IMR-90 (cell line): Measurements from ENCODE around the gene FADS2. TPM values are rescaled to one million over a fixed set of nuclear protein-coding genes. Genes with fewer than 3 reads are reported as not detected.

Experiments
- ATAC-seq: fragments of 200-7000 bp; cut with Tn5 transposase; 2 replicates; pipeline ENCODE4 v1.9.1; 2020; ENCODE audit warnings: low read depth, mild to moderate bottlenecking, moderate library complexity
- BruUV-seq: library from RNA; stranded (reverse); fragments of 400-500 nt; replicated peaks from 2 replicates; lab custom pipeline; 2021; lab: Mats Ljungman, UMichigan
- CTCF ChIA-PET: fragments of 300-600 bp; formaldehyde crosslinking; extraction: SDS; loops from one replicate; lab custom pipeline; 2021; ENCODE audit warnings: antibody characterized with exemption; lab: Yijun Ruan, JAX
- POLR2A ChIA-PET: fragments of 300-600 bp; sonication (Branson Sonifier 250); formaldehyde crosslinking; loops from one replicate; lab custom pipeline; 2022; ENCODE audit warnings: antibody characterized with exemption; ENCODE audit not compliant: unreplicated experiment; lab: Charles Lee
- DNase-seq: peaks from one replicate; pipeline ENCODE4 v3.0.0; 2013
- H2AFZ ChIP-seq: replicated peaks from 2 replicates; pipeline ENCODE3; 2013; ENCODE audit warnings: low read length, mild to moderate bottlenecking; ENCODE audit not compliant: poor library complexity
- H2AK5ac ChIP-seq: 2 replicates; pipeline ENCODE4 v1.6.1; 2013; ENCODE audit warnings: low read depth, low read length, inconsistent platforms
- H2AK9ac ChIP-seq: replicated peaks from 2 replicates; pipeline ENCODE3; 2013; ENCODE audit warnings: mild to moderate bottlenecking, low read depth, low read length, moderate library complexity; ENCODE audit not compliant: poor library complexity
- H2BK120ac ChIP-seq: 2 replicates; pipeline ENCODE4 v1.6.1; 2013; ENCODE audit warnings: low read depth, low read length, inconsistent platforms
- H2BK15ac ChIP-seq: 3 replicates; pipeline ENCODE4 v1.6.1; 2013; ENCODE audit warnings: low read depth, low read length, inconsistent platforms
- H2BK20ac ChIP-seq: 2 replicates; pipeline ENCODE4 v1.6.1; 2013; ENCODE audit warnings: low read depth, mild to moderate bottlenecking, inconsistent platforms, low read length, moderate library complexity
- H2BK5ac ChIP-seq: 2 replicates; pipeline ENCODE4 v1.6.1; 2013; ENCODE audit warnings: mild to moderate bottlenecking, low read depth, low read length, inconsistent platforms; ENCODE audit not compliant: poor library complexity, severe bottlenecking
- H3K14ac ChIP-seq: replicated peaks from 2 replicates; pipeline ENCODE4 v1.6.1; 2013; ENCODE audit warnings: low read depth, low read length, inconsistent platforms
- H3K18ac ChIP-seq: 2 replicates; pipeline ENCODE4 v1.6.1; 2013; ENCODE audit warnings: low read depth, low read length, control low read depth
- H3K23ac ChIP-seq: 2 replicates; pipeline ENCODE4 v1.6.1; 2013; ENCODE audit warnings: low read depth, low read length, inconsistent platforms
- H3K27ac ChIP-seq: 2 replicates; pipeline ENCODE4 v1.5.1; 2013; ENCODE audit warnings: mild to moderate bottlenecking, control low read depth, low read length; ENCODE audit not compliant: insufficient read depth
- H3K27me3 ChIP-seq: 2 replicates; pipeline ENCODE4 v1.6.1; 2013; ENCODE audit warnings: low read length; ENCODE audit not compliant: control insufficient read depth, insufficient read depth
- H3K36me3 ChIP-seq: 2 replicates; pipeline ENCODE4 v1.6.1; 2013; ENCODE audit warnings: low read length, mixed read lengths; ENCODE audit not compliant: control insufficient read depth, insufficient read depth
- H3K4ac ChIP-seq: 2 replicates; pipeline ENCODE4 v1.6.1; 2013; ENCODE audit warnings: low read depth, low read length, inconsistent platforms
- H3K4me1 ChIP-seq: 2 replicates; pipeline ENCODE4 v1.6.1; 2013; ENCODE audit warnings: low read length, mixed read lengths; ENCODE audit not compliant: control insufficient read depth, insufficient read depth
- H3K4me2 ChIP-seq: 2 replicates; pipeline ENCODE4 v1.6.1; 2013; ENCODE audit warnings: low read depth, mild to moderate bottlenecking, control low read depth, low read length, moderate library complexity
- H3K4me3 ChIP-seq: 2 replicates; pipeline ENCODE4 v1.5.1; 2013; ENCODE audit warnings: low read depth, mild to moderate bottlenecking, control low read depth, low read length, moderate library complexity; ENCODE audit not compliant: insufficient read depth
- H3K56ac ChIP-seq: 2 replicates; pipeline ENCODE4 v1.6.1; 2013; ENCODE audit warnings: low read length, inconsistent platforms; ENCODE audit not compliant: insufficient read depth; ENCODE audit errors: extremely low read depth
- H3K79me1 ChIP-seq, 2 experiments: 2 replicates each; pipeline ENCODE4 v1.6.1; 2013; ENCODE audit warnings: low read length in 2 of 2, inconsistent platforms in 1 of 2, low read depth in 1 of 2
- H3K9ac ChIP-seq: 2 replicates; pipeline ENCODE4 v1.6.1; 2013; ENCODE audit warnings: low read depth, low read length, control low read depth
- H3K9me1 ChIP-seq: 2 replicates; pipeline ENCODE4 v1.6.1; 2013; ENCODE audit warnings: low read length, inconsistent platforms; ENCODE audit not compliant: insufficient read depth
- H3K9me3 ChIP-seq: 2 replicates; pipeline ENCODE4 v1.6.1; 2013; ENCODE audit warnings: low read length; ENCODE audit not compliant: control insufficient read depth, insufficient read depth
- H4K20me1 ChIP-seq: 2 replicates; pipeline ENCODE4 v1.6.1; 2013; ENCODE audit warnings: low read length, inconsistent platforms; ENCODE audit not compliant: insufficient read depth
- H4K5ac ChIP-seq: 2 replicates; pipeline ENCODE4 v1.6.1; 2013; ENCODE audit warnings: mild to moderate bottlenecking, low read depth, low read length, control low read depth
- H4K8ac ChIP-seq, 2 experiments: 2 replicates each; pipeline ENCODE4 v1.6.1; 2013; ENCODE audit warnings: low read depth in 2 of 2, low read length in 2 of 2, control low read depth in 1 of 2, inconsistent platforms in 1 of 2
- H4K91ac ChIP-seq: 2 replicates; pipeline ENCODE4 v1.6.1; 2013; ENCODE audit warnings: low read depth, low read length, inconsistent platforms; ENCODE audit not compliant: insufficient read depth
- MAZ ChIP-seq: IDR thresholded peaks from 2 replicates; pipeline ENCODE4 v1.6.1; 2012; ENCODE audit warnings: low read depth, mild to moderate bottlenecking, low read length, improper control_type of control experiment, moderate library complexity, borderline replicate concordance
- whole genome bisulfite sequencing, 2 experiments: methylation state at CpG; one replicate each; pipeline versions ENCODE4 v1.1.5 to v1.1.7; 2013; ENCODE audit warnings: missing lambda C conversion rate in 2 of 2; ENCODE audit not compliant: insufficient read length in 1 of 2; ENCODE audit errors: extremely low coverage in 2 of 2; 5-methylcytosine and 5-hydroxymethylcytosine counted together
- dilution Hi-C: fragments of 300-500 bp; cut with HindIII; formaldehyde crosslinking; loops from one replicate; pipeline ENCODE4 v1.14.3; 2018; ENCODE audit warnings: low sequenced_read_pairs; ENCODE audit not compliant: unreplicated experiment
- in situ Hi-C: fragments of 300-500 bp; cut with MboI; formaldehyde crosslinking; loops from 3 replicates; pipeline ENCODE4 v1.14.3; 2019; ENCODE audit warnings: low sequenced_read_pairs, inconsistent platforms, mixed read lengths
- intact Hi-C: fragments of 100-400 bp; cut with micrococcal nuclease; formaldehyde crosslinking; loops from 2 replicates; pipeline ENCODE4 v1.10.0; 2022
- polyA plus RNA-seq, 3 experiments: library from polyadenylated mRNA; depleted of rRNA; stranded (reverse); fragments of >200 nt; gene quantifications; 2 replicates each; pipeline ENCODE4 v1.2.3, GENCODE V29; 2012; ENCODE audit warnings: low replicate concordance in 1 of 3
- total RNA-seq: library from RNA; depleted of rRNA; stranded (reverse); fragments of >200 nt; gene quantifications from 2 replicates; pipeline ENCODE4 v1.2.3, GENCODE V29; 2012

The FADS2 gene
- total and polyA plus RNA-seq, 2 of the 4 experiments (the other 2 are of a cell fraction): 33.3 to 88.4 TPM

DNA sequence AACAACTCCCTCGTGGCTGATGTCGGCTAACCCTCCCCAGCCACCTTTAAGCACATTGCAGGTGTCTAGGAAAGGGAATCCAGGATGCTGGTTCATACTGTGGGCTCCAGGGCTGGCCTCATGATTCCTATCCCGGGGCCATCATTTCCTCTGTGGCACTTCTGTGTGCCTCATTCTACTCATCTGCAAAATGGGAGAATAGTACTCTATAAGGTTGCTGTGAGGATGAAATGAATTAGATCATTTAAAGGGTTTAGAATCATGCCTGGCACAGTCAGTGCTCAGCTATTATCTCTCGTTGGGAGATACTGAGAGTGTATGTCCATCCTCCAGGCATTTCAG, 67.6 kb downstream of the FADS2 start:
- WGBS, 2 experiments: no CpG with 5 or more reads among the region's 4 CpGs
- H2BK15ac ChIP-seq: no peak overlapping the region
- no peak overlapping the region for H2BK5ac ChIP-seq
- no peak for TF ChIP-seq MAZ
- H4K5ac ChIP-seq: no peak overlapping the region
- H3K9me3 ChIP-seq: no peaks in the 10 kb centered on the region
- H3K56ac ChIP-seq: no peak overlapping the region
- no peak overlapping the region for H4K8ac ChIP-seq
- no peak overlapping the region for H2BK20ac ChIP-seq
- in situ Hi-C loops: loop anchor here (5.0 kb wide), 2 partner anchors 52 to 212 kb away; no protein-coding TSS in a partner anchor
- no TSS peak for BruUV-seq
- H3K4ac ChIP-seq: no peak overlapping the region
- no peak overlapping the region for H3K14ac ChIP-seq
- H3K4me2 ChIP-seq: no peak overlapping the region
- no peak overlapping the region for H2AK9ac ChIP-seq
- no peak overlapping the region for H4K91ac ChIP-seq
- no peak overlapping the region for H3K4me3 ChIP-seq
- no peaks in the 10 kb centered on the region for H3K27me3 ChIP-seq
- H3K36me3 ChIP-seq: no peaks in the 10 kb centered on the region
- no peak overlapping the region for H3K9ac ChIP-seq
- no peaks in the 10 kb centered on the region for H4K20me1 ChIP-seq
- ChIA-PET CTCF (interaction anchor here (1.1 to 1.3 kb wide), 2 partner anchors 52 to 186 kb away, joined by 5 to 6 read pairs; no protein-coding TSS in a partner anchor), POLR2A (no interaction called here)
- dilution Hi-C loops: no loop called here
- H3K4me1 ChIP-seq: peaks cover 4% of the 10 kb centered on the region; the same call in 1 of the 2 replicates
- DNase-seq (no peak), ATAC-seq (no peak)
- no peak overlapping the region for H2BK120ac ChIP-seq
- H2AFZ ChIP-seq: no peak overlapping the region
- no peaks in the 10 kb centered on the region for H3K9me1 ChIP-seq
- H3K79me1 ChIP-seq: peaks cover 0 to 3% of the 10 kb centered on the region in 2 experiments; a peak in 2 of 4 replicates
- no peak overlapping the region for H3K27ac ChIP-seq
- H2AK5ac ChIP-seq: no peak overlapping the region
- H3K18ac ChIP-seq: no peak overlapping the region
- intact Hi-C loops: loop anchor here (2.0 kb wide), 1 partner anchor 25 kb away; no protein-coding TSS in a partner anchor
- H3K23ac ChIP-seq: no peak overlapping the region
